HUES64 (cell line): ENCODE measurements around the gene FANCG.

Source experiments
- H3K27ac ChIP-seq: 2 replicates; pipeline ENCODE4 v1.7.0; 2013; ENCODE audit warnings: low read depth, low read length, inconsistent platforms
- H3K27me3 ChIP-seq: 2 replicates; pipeline ENCODE4 v1.6.1; 2013; ENCODE audit warnings: mild to moderate bottlenecking, low read length; ENCODE audit not compliant: insufficient read depth
- H3K36me3 ChIP-seq: 2 replicates; pipeline ENCODE4 v1.6.1; 2013; ENCODE audit warnings: mild to moderate bottlenecking, low read length; ENCODE audit not compliant: insufficient read depth
- H3K4me1 ChIP-seq: 2 replicates; pipeline ENCODE4 v1.6.1; 2013; ENCODE audit warnings: mild to moderate bottlenecking, low read length, moderate library complexity; ENCODE audit not compliant: insufficient read depth
- H3K4me3 ChIP-seq: 2 replicates; pipeline ENCODE4 v1.5.1; 2013; ENCODE audit warnings: mild to moderate bottlenecking, low read length, moderate library complexity
- H3K9ac ChIP-seq: 2 replicates; pipeline ENCODE4 v1.6.1; 2013; ENCODE audit warnings: mild to moderate bottlenecking, low read depth, low read length
- H3K9me3 ChIP-seq: 2 replicates; pipeline ENCODE4 v1.6.1; 2013; ENCODE audit warnings: low read depth, low read length; ENCODE audit not compliant: insufficient read depth
- WGBS: fragments of 150-250, 120-280 bp; methylation state at CpG from one replicate; pipeline ENCODE4 v1.1.7; 2013; ENCODE audit warnings: missing lambda C conversion rate; 5-methylcytosine and 5-hydroxymethylcytosine counted together

The FANCG gene

GRCh38 chr9:35033101-35033500 is 46.6 kb downstream of the FANCG start:
- H3K4me3 ChIP-seq: no peak overlapping the region
- H3K27me3 ChIP-seq: no peaks in the 10 kb centered on the region
- H3K9me3 ChIP-seq: peaks cover 14% of the 10 kb centered on the region
- 93% methylated on average over 2 of the region's 2 CpGs for WGBS
- peaks cover 1% of the 10 kb centered on the region; the same call in 1 of the 2 replicates for H3K4me1 ChIP-seq
- no peaks in the 10 kb centered on the region for H3K36me3 ChIP-seq
- no peak overlapping the region for H3K9ac ChIP-seq
- no peak overlapping the region for H3K27ac ChIP-seq

- no peak overlapping the region for H3K9ac ChIP-seq
- no peak overlapping the region for H3K4me3 ChIP-seq
- H3K9me3 ChIP-seq: peaks cover 14% of the 10 kb centered on the region
- H3K4me1 ChIP-seq: peaks cover 23% of the 10 kb centered on the region
- no peaks in the 10 kb centered on the region for H3K36me3 ChIP-seq
- no peak overlapping the region for H3K27ac ChIP-seq
- 88% methylated on average over 2 of the region's 2 CpGs for WGBS
- H3K27me3 ChIP-seq: no peaks in the 10 kb centered on the region
Measured at GRCh38 chr9:35029852-35030251, 49.9 kb downstream of the FANCG start.

GRCh38 chr9:35029241-35029640 is 50.5 kb downstream of the FANCG start:
- peaks cover 23% of the 10 kb centered on the region for H3K4me1 ChIP-seq
- no peak overlapping the region for H3K4me3 ChIP-seq
- peaks cover 15% of the 10 kb centered on the region for H3K9me3 ChIP-seq
- no peak overlapping the region for H3K27ac ChIP-seq
- H3K36me3 ChIP-seq: no peaks in the 10 kb centered on the region
- no peaks in the 10 kb centered on the region for H3K27me3 ChIP-seq
- H3K9ac ChIP-seq: no peak overlapping the region
- over 99% methylated on average over 3 of the region's 4 CpGs for whole genome bisulfite sequencing

DNA sequence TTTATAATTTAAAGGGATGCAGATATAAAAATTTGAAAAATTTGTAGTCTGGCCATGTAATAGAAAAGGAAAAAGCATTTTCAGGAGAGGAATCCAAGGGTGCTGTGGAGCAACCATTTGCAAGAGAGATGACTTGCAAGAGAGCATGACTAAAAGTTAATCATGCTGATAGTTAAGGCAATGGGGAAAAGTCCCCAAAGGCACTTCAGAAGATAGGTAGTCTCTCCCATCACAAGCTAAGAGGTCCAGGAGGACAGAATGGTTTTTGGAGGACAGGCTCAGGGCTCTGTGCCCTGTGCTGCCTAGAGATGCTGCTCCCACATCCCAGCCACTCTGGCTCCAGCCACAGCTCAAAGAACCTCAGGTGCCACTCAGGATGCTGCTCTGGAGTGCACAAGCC is 51.4 kb downstream of the FANCG start:
- H3K9ac ChIP-seq: no peak overlapping the region; the same call in 1 of the 2 replicates
- H3K27me3 ChIP-seq: no peaks in the 10 kb centered on the region
- H3K4me3 ChIP-seq: no peak overlapping the region
- H3K36me3 ChIP-seq: no peaks in the 10 kb centered on the region
- peaks cover 23% of the 10 kb centered on the region for H3K4me1 ChIP-seq
- H3K9me3 ChIP-seq: peaks cover 17% of the 10 kb centered on the region
- H3K27ac ChIP-seq: no peak overlapping the region

DNA sequence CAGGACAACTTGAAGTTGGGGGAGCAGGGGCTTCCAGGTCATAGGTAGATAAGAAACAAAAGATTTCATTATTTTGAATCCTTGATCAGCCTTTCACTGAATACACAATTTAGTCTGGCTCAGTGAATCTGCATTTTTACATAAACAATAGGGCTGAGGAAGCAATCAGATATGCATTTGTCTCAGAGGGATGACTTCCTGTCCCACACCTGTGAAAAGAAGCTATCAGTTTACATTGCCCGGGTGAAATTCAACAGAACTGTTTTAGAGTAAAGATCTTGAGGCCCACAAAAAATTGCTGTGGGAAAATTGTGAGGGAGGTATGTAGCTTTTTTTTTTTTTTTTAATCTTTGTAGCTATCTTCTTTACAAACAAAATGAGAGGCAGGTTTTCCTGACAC is 51.9 kb downstream of the FANCG start:
- no peaks in the 10 kb centered on the region for H3K36me3 ChIP-seq
- H3K27me3 ChIP-seq: no peaks in the 10 kb centered on the region
- no peak overlapping the region for H3K9ac ChIP-seq
- peaks cover 23% of the 10 kb centered on the region for H3K4me1 ChIP-seq
- 62% methylated on average over 1 of the region's 1 CpG for WGBS
- H3K9me3 ChIP-seq: peaks cover 17% of the 10 kb centered on the region
- no peak overlapping the region for H3K4me3 ChIP-seq
- H3K27ac ChIP-seq: no peak overlapping the region

DNA sequence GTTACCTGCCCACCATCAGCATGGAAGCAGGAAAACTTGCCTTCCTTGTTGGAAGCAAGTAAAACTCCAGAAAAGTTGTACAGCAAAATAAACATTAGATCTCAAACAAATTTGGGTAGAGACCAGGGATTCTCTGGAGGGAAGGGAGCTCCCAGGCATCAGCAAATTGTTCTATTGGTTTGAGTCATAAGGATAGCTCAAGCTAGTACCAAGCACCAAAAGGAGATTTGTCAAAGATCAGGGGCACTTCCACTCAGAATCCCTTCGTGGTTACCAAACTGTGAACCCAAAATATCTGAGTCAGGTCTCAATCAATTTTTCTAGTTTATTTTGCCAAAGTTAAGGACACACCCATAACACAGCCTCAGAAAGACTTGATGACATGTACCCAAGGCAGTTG is 52.4 kb downstream of the FANCG start:
- Histone ChIP-seq H3K9me3 (peaks cover 17% of the 10 kb centered on the region), H3K9ac (no peak overlapping the region), H3K27me3 (no peaks in the 10 kb centered on the region), H3K4me3 (no peak overlapping the region), H3K4me1 (peaks cover 23% of the 10 kb centered on the region), H3K27ac (peak overlapping the region; percentile 80; the same call in 1 of the 2 replicates), H3K36me3 (no peaks in the 10 kb centered on the region)
- WGBS: 90% methylated on average over 1 of the region's 1 CpG

DNA sequence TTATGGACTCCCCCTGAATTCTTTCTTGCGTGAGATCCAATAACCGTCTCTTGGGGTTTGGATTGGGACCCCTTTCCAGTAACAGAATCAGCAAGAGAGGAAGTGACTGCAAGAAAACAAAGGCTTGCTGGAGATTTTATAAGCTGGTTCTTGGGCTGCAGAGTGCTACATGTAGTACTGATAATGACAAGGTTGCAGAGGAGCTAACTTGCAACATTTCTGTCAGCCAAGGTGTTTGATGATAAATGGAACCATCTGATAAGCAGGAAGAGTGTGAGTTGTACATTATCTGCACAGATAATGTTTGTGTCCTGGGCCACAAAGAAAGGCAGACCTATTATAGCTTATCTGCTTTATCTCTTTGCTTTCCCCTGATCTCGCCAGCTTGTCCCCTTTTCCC is 53.1 kb downstream of the FANCG start:
- Histone ChIP-seq H3K27ac (peak overlapping the region; percentile 80), H3K36me3 (no peaks in the 10 kb centered on the region), H3K27me3 (no peaks in the 10 kb centered on the region), H3K9ac (peak overlapping the region; percentile 3; the same call in 1 of the 2 replicates), H3K4me1 (peaks cover 23% of the 10 kb centered on the region), H3K9me3 (peaks cover 17% of the 10 kb centered on the region), H3K4me3 (no peak overlapping the region)
- WGBS: 71% methylated on average over 3 of the region's 3 CpGs
